Measurements from ENCODE around the gene AGBL3.
"Not testable (repeated sequence)": the region's sequence is repeated elsewhere in the genome, so short reads cannot be mapped to it uniquely, and the experiment has no call there.

AGBL3 gene

GRCh38 chr7:135078051-135078450 lies 91.7 kb downstream of the AGBL3 start:
- DNase-seq = no peak

- DNase-seq = no peak
Observed at GRCh38 chr7:135079068-135079467, 92.8 kb downstream of the AGBL3 start.

GRCh38 chr7:135083005-135083404 lies 96.7 kb downstream of the AGBL3 start:
- no peak for DNase-seq

GRCh38 chr7:135088566-135088965 lies 102.3 kb downstream of the AGBL3 start:
- no peak for DNase-seq

- DNase-seq = no peak
Observed at GRCh38 chr7:135091717-135092116, 105.4 kb downstream of the AGBL3 start.

- no peak for DNase-seq
Observed at GRCh38 chr7:135094472-135095237, 108.3 kb downstream of the AGBL3 start.

- DNase-seq = no peak
Observed at GRCh38 chr7:135095450-135095849, 109.1 kb downstream of the AGBL3 start.

- DNase-seq = no peak
Observed at GRCh38 chr7:135098391-135098790, 112.1 kb downstream of the AGBL3 start.

GRCh38 chr7:135100856-135101255 lies 114.5 kb downstream of the AGBL3 start:
- DNase-seq = no peak

- DNase-seq = no peak
Observed at GRCh38 chr7:135102372-135102771, 116.1 kb downstream of the AGBL3 start.

GRCh38 chr7:135109562-135109961 lies 123.3 kb downstream of the AGBL3 start:
- no peak for DNase-seq

- DNase-seq = no peak
Observed at GRCh38 chr7:135109976-135110375, 123.7 kb downstream of the AGBL3 start.

- no peak for DNase-seq
Observed at GRCh38 chr7:135111379-135111778, 125.1 kb downstream of the AGBL3 start.

GRCh38 chr7:135114622-135115021 lies 128.3 kb downstream of the AGBL3 start:
- no peak for DNase-seq

GRCh38 chr7:135117096-135117495 lies 130.8 kb downstream of the AGBL3 start:
- DNase-seq = no peak

- peak; percentile 61 to 82 for DNase-seq
Observed at GRCh38 chr7:135121868-135122267, 135.6 kb downstream of the AGBL3 start.

GRCh38 chr7:135124631-135125030 lies 138.3 kb downstream of the AGBL3 start:
- DNase-seq = not testable (repeated sequence)

- no peak for DNase-seq
Observed at GRCh38 chr7:135128931-135129330, 142.6 kb downstream of the AGBL3 start.

- DNase-seq = no peak
Observed at GRCh38 chr7:135129579-135129978, 143.3 kb downstream of the AGBL3 start.

- DNase-seq = no peak
Observed at GRCh38 chr7:135143885-135144668, 157.8 kb downstream of the AGBL3 start.

GRCh38 chr7:135147341-135147898 lies 161.1 kb downstream of the AGBL3 start:
- DNase-seq = no peak

GRCh38 chr7:135147899-135148721 lies 161.8 kb downstream of the AGBL3 start, which contains the start of gene TMEM140:
TMEM140 (plus strand) TSS chr7:135148072; CDS start chr7:135164442, 16,370 bp downstream.
- DNase-seq = no peak
